IPS DF 4.7 (cell line): ENCODE results near the gene SEMA6D.

Experiments used
- DNase-seq: peaks from one replicate; pipeline ENCODE4 v3.0.0-alpha.2; 2013; ENCODE audit warnings: low spot score; ENCODE audit errors: extremely low read depth

The SEMA6D gene

DNA sequence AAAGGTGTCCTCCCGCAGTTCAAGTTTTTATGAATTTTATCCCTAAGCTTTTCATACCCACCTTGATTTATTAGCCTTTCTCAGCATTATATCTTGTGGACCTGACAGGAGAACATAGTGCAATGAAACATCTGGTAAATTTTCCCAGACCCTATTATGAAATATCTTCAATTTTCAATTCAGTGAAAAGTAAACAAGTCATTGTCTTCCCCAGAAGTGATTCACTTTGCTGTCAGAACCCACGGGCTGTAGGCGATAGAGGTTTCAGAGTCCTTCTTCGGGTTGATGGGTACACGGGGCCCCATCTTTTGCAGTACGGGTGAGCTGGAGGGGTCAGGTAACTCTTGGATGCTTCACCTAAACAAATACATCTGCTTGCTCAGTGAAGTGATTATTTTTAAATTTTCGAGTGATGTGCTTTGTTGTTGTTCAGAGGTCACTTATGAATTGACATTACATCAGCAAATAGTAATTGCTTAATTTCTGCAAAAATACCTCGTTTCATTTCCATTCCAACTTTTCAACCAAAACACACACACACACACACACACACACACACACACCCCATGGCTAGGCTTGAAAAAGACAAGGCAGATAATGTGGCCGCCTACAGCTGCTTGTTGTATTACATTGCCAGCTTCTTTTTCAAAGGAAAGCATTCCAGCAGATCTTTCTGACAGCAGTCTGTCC is 102.9 kb downstream of the SEMA6D start:
- DNase-seq = no peak

DNA sequence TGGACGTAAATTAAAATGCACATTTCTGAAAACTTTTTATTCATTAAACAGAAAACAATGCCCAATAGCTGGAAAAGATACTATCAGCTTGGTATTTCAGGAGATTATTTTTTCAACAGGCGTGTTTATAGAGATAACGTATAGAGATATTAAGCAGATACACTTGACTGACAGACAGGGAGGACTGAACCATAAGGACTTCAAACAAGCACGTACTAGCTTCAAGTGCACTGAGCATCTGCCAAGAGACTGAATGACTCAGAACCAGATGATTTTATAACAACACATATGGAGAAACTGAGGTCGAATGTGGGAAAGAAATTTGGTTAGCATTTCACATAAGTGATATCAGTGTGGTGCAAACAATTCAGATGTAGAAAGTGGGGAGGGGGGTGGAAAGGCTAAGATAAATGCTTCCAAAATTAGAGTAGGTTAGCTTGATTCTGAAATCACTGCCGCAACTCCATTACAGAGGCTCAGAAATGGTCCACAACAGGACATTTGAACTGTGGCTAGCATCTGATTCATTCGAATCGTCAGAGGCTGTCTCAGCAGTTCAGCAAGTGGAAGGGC is 103.5 kb downstream of the SEMA6D start:
- no peak for DNase-seq

DNA sequence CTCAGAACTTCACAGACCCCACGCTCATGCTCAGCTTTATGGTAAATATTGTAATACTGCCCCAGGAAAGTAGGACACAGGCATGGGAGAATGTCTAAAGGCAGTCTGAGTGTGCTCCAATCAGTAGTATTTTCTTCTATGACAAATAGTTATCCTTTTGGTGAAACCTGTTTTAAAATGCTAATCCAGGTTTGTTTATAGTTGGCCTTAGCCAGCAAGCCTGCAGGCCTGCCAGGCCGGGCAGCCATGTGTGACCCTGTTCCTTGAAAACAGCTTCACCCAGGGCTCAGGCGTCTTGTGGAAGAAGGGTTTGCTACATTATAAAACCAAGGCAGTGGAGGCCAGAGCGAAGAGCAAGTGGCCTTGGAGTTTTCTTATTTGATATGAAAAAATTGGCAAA is 104.7 kb downstream of the SEMA6D start:
- no peak for DNase-seq
